Osteoblast (primary cell): ENCODE results near the gene C5orf15. TPM values are rescaled to one million over a fixed set of nuclear protein-coding genes. Genes with fewer than 3 reads are reported as not detected.

ENCODE experiments used
- DNase-seq: peaks from one replicate; pipeline ENCODE4 v3.0.0; 2011; ENCODE audit warnings: low spot score, mixed read lengths; ENCODE audit not compliant: insufficient read length; ENCODE audit errors: missing footprints
- H2AFZ ChIP-seq: 2 replicates; pipeline ENCODE4 v1.6.0; 2011; ENCODE audit warnings: mild to moderate bottlenecking, low read length
- H3K27ac ChIP-seq: 2 replicates; pipeline ENCODE4 v1.5.1; 2011; ENCODE audit warnings: mild to moderate bottlenecking, low read depth, low read length, moderate library complexity
- H3K27me3 ChIP-seq: 2 replicates; pipeline ENCODE4 v1.6.0; 2012; ENCODE audit warnings: mild to moderate bottlenecking, control low read depth, inconsistent platforms, low read length, moderate library complexity; ENCODE audit not compliant: insufficient read depth
- H3K36me3 ChIP-seq: 2 replicates; pipeline ENCODE4 v1.5.1; 2011; ENCODE audit warnings: mild to moderate bottlenecking, low read length, control low read depth, moderate library complexity; ENCODE audit not compliant: insufficient read depth
- H3K4me1 ChIP-seq: 2 replicates; pipeline ENCODE4 v1.5.1; 2011; ENCODE audit warnings: mild to moderate bottlenecking, low read length, control low read depth, moderate library complexity; ENCODE audit not compliant: insufficient read depth
- H3K4me2 ChIP-seq: 2 replicates; pipeline ENCODE4 v1.6.0; 2011; ENCODE audit warnings: mild to moderate bottlenecking, low read length; ENCODE audit not compliant: insufficient read depth
- H3K4me3 ChIP-seq: fragments of 200-600 bp; sonication (generic); 3 replicates; pipeline ENCODE4 v1.5.1; 2012; ENCODE audit warnings: mild to moderate bottlenecking, low read length, inconsistent platforms; ENCODE audit not compliant: insufficient read depth
- H3K79me2 ChIP-seq: 2 replicates; pipeline ENCODE4 v1.6.0; 2012; ENCODE audit warnings: mild to moderate bottlenecking, low read length, control low read depth, inconsistent platforms; ENCODE audit not compliant: insufficient read depth
- H3K9me3 ChIP-seq: 2 replicates; pipeline ENCODE4 v1.5.1; 2011; ENCODE audit warnings: low read depth, low read length, control low read depth
- H4K20me1 ChIP-seq: 2 replicates; pipeline ENCODE4 v1.6.0; 2012; ENCODE audit warnings: mild to moderate bottlenecking, low read length, control low read depth; ENCODE audit not compliant: insufficient read depth
- CTCF ChIP-seq: IDR thresholded peaks from 2 replicates; pipeline ENCODE4 v1.5.1; 2011; ENCODE audit warnings: mild to moderate bottlenecking, low read depth, low read length, moderate library complexity; ENCODE audit errors: extremely low read depth
- total RNA-seq: library from RNA; depleted of rRNA; stranded (reverse); fragments of >200 nt; gene quantifications from 2 replicates; pipeline ENCODE4 v1.2.3, GENCODE V29; 2012

Gene C5orf15
- total RNA-seq, 1 donor, result 68.4 TPM

GRCh38 chr5:133907075-133907474 is 61.4 kb downstream of the C5orf15 start:
- no peak for DNase-seq
- H3K4me2 ChIP-seq, result no peak overlapping the region
- H3K79me2 ChIP-seq, result no peaks in the 10 kb centered on the region
- TF ChIP-seq CTCF, result no peak
- H3K4me3 ChIP-seq, result no peak overlapping the region
- H4K20me1 ChIP-seq, result no peaks in the 10 kb centered on the region
- no peaks in the 10 kb centered on the region for H3K9me3 ChIP-seq
- H3K27ac ChIP-seq, result no peak overlapping the region
- no peaks in the 10 kb centered on the region for H3K27me3 ChIP-seq
- H3K4me1 ChIP-seq, result no peaks in the 10 kb centered on the region
- no peaks in the 10 kb centered on the region for H3K36me3 ChIP-seq
- H2AFZ ChIP-seq, result no peak overlapping the region

- H3K79me2 ChIP-seq, result no peaks in the 10 kb centered on the region
- H3K4me1 ChIP-seq, result no peaks in the 10 kb centered on the region
- H4K20me1 ChIP-seq, result no peaks in the 10 kb centered on the region
- no peak for DNase-seq
- H3K36me3 ChIP-seq, result no peaks in the 10 kb centered on the region
- H2AFZ ChIP-seq, result no peak overlapping the region
- no peaks in the 10 kb centered on the region for H3K27me3 ChIP-seq
- H3K27ac ChIP-seq, result no peak overlapping the region
- TF ChIP-seq CTCF, result no peak
- no peak overlapping the region for H3K4me3 ChIP-seq
- H3K9me3 ChIP-seq, result no peaks in the 10 kb centered on the region
- no peak overlapping the region for H3K4me2 ChIP-seq
Observed at GRCh38 chr5:133906303-133906702, 62.1 kb downstream of the C5orf15 start.

Other genes with a start within 250 kb of the C5orf15 start
- gene VDAC1, start 36.4 kb upstream of the C5orf15 start, total RNA-seq, result 236 and 264 TPM in 2 replicates
- 2.9 and 3.3 TPM in 2 replicates for gene TCF7, start 146.1 kb upstream of the C5orf15 start, total RNA-seq
- 123 and 145 TPM in 2 replicates for gene SKP1, start 208.3 kb upstream of the C5orf15 start, total RNA-seq